ENCODE results near the gene SLC35F6. TPM values are rescaled to one million over a fixed set of nuclear protein-coding genes. Genes with fewer than 3 reads are reported as not detected.
A peak's percentile ranks its signal among the peaks of the same experiment; 100 is the strongest.
"Not testable (repeated sequence)": the region's sequence is repeated elsewhere in the genome, so short reads cannot be mapped to it uniquely, and the experiment has no call there.

Gene SLC35F6
- total and polyA plus RNA-seq, 5 donors, result 18.8 to 34.3 (median 25.4) TPM

- 77% methylated on average over 7 of the region's 7 CpGs for WGBS
- intact Hi-C loops (cut with DNase I), result no loop called here
- Histone ChIP-seq H3K4me3 (ENCODE audit: low read length) (no peak overlapping the region), H3K9me3 (ENCODE audit: control insufficient read depth, low read length) (no peaks in the 10 kb centered on the region), H3K27me3 (ENCODE audit: control insufficient read depth, insufficient read depth) (no peaks in the 10 kb centered on the region), H3K4me1 (ENCODE audit: control insufficient read depth, insufficient read depth, low read length) (peaks cover 7% of the 10 kb centered on the region), H3K27ac (ENCODE audit: low read length) (peak overlapping the region; percentile 83)
- DNase-seq, result no peak
- no peak for ATAC-seq
Observed at GRCh38 chr2:26758790-26759321, 5.2 kb upstream of the SLC35F6 start.

- peaks cover 7% of the 10 kb centered on the region for H3K4me1 ChIP-seq (ENCODE audit: control insufficient read depth, insufficient read depth, low read length)
- 91% methylated on average over 5 of the region's 5 CpGs for WGBS
- DNase-seq (no peak), ATAC-seq (no peak)
- intact Hi-C loops (cut with DNase I), result no loop called here
- H3K27me3 ChIP-seq (ENCODE audit: control insufficient read depth, insufficient read depth), result no peaks in the 10 kb centered on the region
- H3K27ac ChIP-seq (ENCODE audit: low read length), result no peak overlapping the region
- H3K4me3 ChIP-seq (ENCODE audit: low read length), result no peak overlapping the region
- no peaks in the 10 kb centered on the region for H3K9me3 ChIP-seq (ENCODE audit: control insufficient read depth, low read length)
Observed at GRCh38 chr2:26759845-26760244, 4.2 kb upstream of the SLC35F6 start.

- H3K9me3 ChIP-seq (ENCODE audit: control insufficient read depth, low read length); H3K27ac ChIP-seq (ENCODE audit: low read length); ATAC-seq; H3K4me3 ChIP-seq (ENCODE audit: low read length); DNase-seq; H3K27me3 ChIP-seq (ENCODE audit: control insufficient read depth, insufficient read depth); intact Hi-C loops (cut with DNase I): not testable (repeated sequence)
- H3K4me1 ChIP-seq (ENCODE audit: control insufficient read depth, insufficient read depth, low read length), result peaks cover 13% of the 10 kb centered on the region
- WGBS, result 67% methylated on average over 10 of the region's 10 CpGs
Observed at GRCh38 chr2:26760991-26761390, 3.1 kb upstream of the SLC35F6 start.

GRCh38 chr2:26763019-26763418 is 1.1 kb upstream of the SLC35F6 start:
- 94% methylated on average over 10 of the region's 10 CpGs for WGBS
- Histone ChIP-seq H3K4me3 (ENCODE audit: low read length) (no peak overlapping the region), H3K9me3 (ENCODE audit: control insufficient read depth, low read length) (no peaks in the 10 kb centered on the region), H3K27me3 (ENCODE audit: control insufficient read depth, insufficient read depth) (no peaks in the 10 kb centered on the region), H3K4me1 (ENCODE audit: control insufficient read depth, insufficient read depth, low read length) (peaks cover 15% of the 10 kb centered on the region), H3K27ac (ENCODE audit: low read length) (no peak overlapping the region)
- DNase-seq, result no peak
- ATAC-seq, result no peak
- intact Hi-C loops (cut with DNase I), result no loop called here

GRCh38 chr2:26764906-26765305 is 822 bp downstream of the SLC35F6 start:
- peaks cover 19% of the 10 kb centered on the region for H3K4me1 ChIP-seq (ENCODE audit: control insufficient read depth, insufficient read depth, low read length)
- intact Hi-C loops (cut with DNase I), result no loop called here

GRCh38 chr2:26765475-26766200 is 1.6 kb downstream of the SLC35F6 start:
- Histone ChIP-seq H3K4me1 (ENCODE audit: control insufficient read depth, insufficient read depth, low read length) (peaks cover 20% of the 10 kb centered on the region), H3K27me3 (ENCODE audit: control insufficient read depth, insufficient read depth) (no peaks in the 10 kb centered on the region), H3K27ac (ENCODE audit: low read length) (no peak overlapping the region), H3K4me3 (ENCODE audit: low read length) (no peak overlapping the region), H3K9me3 (ENCODE audit: control insufficient read depth, low read length) (no peaks in the 10 kb centered on the region)
- intact Hi-C loops (cut with DNase I), result no loop called here
- 89% methylated on average over 10 of the region's 10 CpGs for WGBS
- DNase-seq (no peak), ATAC-seq (no peak)

More at GRCh38 chr2:26764906-26765305, 822 bp downstream of the SLC35F6 start:
- no peaks in the 10 kb centered on the region for H3K9me3 ChIP-seq (ENCODE audit: control insufficient read depth, low read length)
- peak overlapping the region; percentile 82 for H3K27ac ChIP-seq (ENCODE audit: low read length)
- DNase-seq, result no peak
- H3K27me3 ChIP-seq (ENCODE audit: control insufficient read depth, insufficient read depth), result no peaks in the 10 kb centered on the region
- H3K4me3 ChIP-seq (ENCODE audit: low read length), result peak overlapping the region; percentile 72
- WGBS, result 28% methylated on average over 3 of the region's 3 CpGs
- ATAC-seq, result no peak

- intact Hi-C loops (cut with DNase I), result no loop called here
- DNase-seq, result no peak
- no peak overlapping the region for H3K4me3 ChIP-seq (ENCODE audit: low read length)
- no peak for ATAC-seq
- H3K9me3 ChIP-seq (ENCODE audit: control insufficient read depth, low read length), result no peaks in the 10 kb centered on the region
- no peaks in the 10 kb centered on the region for H3K27me3 ChIP-seq (ENCODE audit: control insufficient read depth, insufficient read depth)
- WGBS, result 71% methylated on average over 5 of the region's 5 CpGs
- H3K4me1 ChIP-seq (ENCODE audit: control insufficient read depth, insufficient read depth, low read length), result peaks cover 33% of the 10 kb centered on the region
- no peak overlapping the region for H3K27ac ChIP-seq (ENCODE audit: low read length)
Observed at GRCh38 chr2:26767129-26767528, 3.0 kb downstream of the SLC35F6 start.

GRCh38 chr2:26767894-26768487 is 3.9 kb downstream of the SLC35F6 start:
- Histone ChIP-seq H3K27me3 (ENCODE audit: control insufficient read depth, insufficient read depth) (no peaks in the 10 kb centered on the region), H3K27ac (ENCODE audit: low read length) (peak overlapping the region; percentile 22), H3K4me3 (ENCODE audit: low read length) (no peak overlapping the region), H3K9me3 (ENCODE audit: control insufficient read depth, low read length) (no peaks in the 10 kb centered on the region), H3K4me1 (ENCODE audit: control insufficient read depth, insufficient read depth, low read length) (peaks cover 40% of the 10 kb centered on the region)
- DNase-seq (no peak), ATAC-seq (no peak)
- WGBS, result 98% methylated on average over 5 of the region's 5 CpGs
- intact Hi-C loops (cut with DNase I), result no loop called here

- ATAC-seq (no peak), DNase-seq (no peak)
- WGBS, result 97% methylated on average over 3 of the region's 3 CpGs
- Histone ChIP-seq H3K27ac (ENCODE audit: low read length) (peak overlapping the region; percentile 30), H3K9me3 (ENCODE audit: control insufficient read depth, low read length) (no peaks in the 10 kb centered on the region), H3K4me3 (ENCODE audit: low read length) (no peak overlapping the region), H3K27me3 (ENCODE audit: control insufficient read depth, insufficient read depth) (no peaks in the 10 kb centered on the region), H3K4me1 (ENCODE audit: control insufficient read depth, insufficient read depth, low read length) (peaks cover 41% of the 10 kb centered on the region)
- intact Hi-C loops (cut with DNase I), result no loop called here
Observed at GRCh38 chr2:26768759-26769088, 4.6 kb downstream of the SLC35F6 start.

- WGBS, result 41% methylated on average over 14 of the region's 14 CpGs
- Histone ChIP-seq H3K27me3 (ENCODE audit: control insufficient read depth, insufficient read depth) (no peaks in the 10 kb centered on the region), H3K9me3 (ENCODE audit: control insufficient read depth, low read length) (no peaks in the 10 kb centered on the region), H3K4me1 (ENCODE audit: control insufficient read depth, insufficient read depth, low read length) (peaks cover 41% of the 10 kb centered on the region), H3K27ac (ENCODE audit: low read length) (peak overlapping the region; percentile 85), H3K4me3 (ENCODE audit: low read length) (no peak overlapping the region)
- ATAC-seq (peak; percentile 32 to 63), DNase-seq (peak; percentile 87 to 93 (median 89))
- intact Hi-C loops (cut with DNase I), result no loop called here
Observed at GRCh38 chr2:26769089-26769761, 5.1 kb downstream of the SLC35F6 start.

GRCh38 chr2:26770986-26771586 is 7.0 kb downstream of the SLC35F6 start:
- H3K4me3 ChIP-seq (ENCODE audit: low read length), result no peak overlapping the region
- DNase-seq (peak; percentile 87 to 92 (median 88)), ATAC-seq (peak; percentile 40 to 42)
- peaks cover 34% of the 10 kb centered on the region for H3K4me1 ChIP-seq (ENCODE audit: control insufficient read depth, insufficient read depth, low read length)
- 63% methylated on average over 6 of the region's 6 CpGs for WGBS
- no peaks in the 10 kb centered on the region for H3K27me3 ChIP-seq (ENCODE audit: control insufficient read depth, insufficient read depth)
- no peaks in the 10 kb centered on the region for H3K9me3 ChIP-seq (ENCODE audit: control insufficient read depth, low read length)
- intact Hi-C loops (cut with DNase I), result no loop called here
- H3K27ac ChIP-seq (ENCODE audit: low read length), result peak overlapping the region; percentile 95
